SJCRH30 (cell line): Measurements from ENCODE around the gene F11R. TPM values are rescaled to one million over a fixed set of nuclear protein-coding genes. Genes with fewer than 3 reads are reported as not detected.
A peak's percentile ranks its signal among the peaks of the same experiment; 100 is the strongest.
"Not testable (repeated sequence)": the region's sequence is repeated elsewhere in the genome, so short reads cannot be mapped to it uniquely, and the experiment has no call there.

Experiments
- DNase-seq, 2 experiments: peaks; one replicate each; pipeline ENCODE4 v3.0.0-alpha.2; 2015 to 2020
- H3K27ac ChIP-seq: fragments of 250-450 bp; sonication (Bioruptor Pico); 2 replicates; pipeline ENCODE4 v1.5.1; 2020; ENCODE audit warnings: mild to moderate bottlenecking, moderate library complexity
- H3K27me3 ChIP-seq: fragments of 250-450 bp; sonication (Bioruptor Pico); 2 replicates; pipeline ENCODE4 v1.5.1; 2020; ENCODE audit warnings: mild to moderate bottlenecking, moderate library complexity
- H3K36me3 ChIP-seq: fragments of 250-450 bp; sonication (Bioruptor Pico); 2 replicates; pipeline ENCODE4 v1.5.1; 2020; ENCODE audit warnings: mild to moderate bottlenecking, moderate library complexity
- H3K4me1 ChIP-seq: fragments of 250-450 bp; sonication (Bioruptor Pico); 2 replicates; pipeline ENCODE4 v1.5.1; 2020; ENCODE audit warnings: mild to moderate bottlenecking, moderate library complexity
- H3K4me3 ChIP-seq: fragments of 250-450 bp; sonication (Bioruptor Pico); 2 replicates; pipeline ENCODE4 v1.5.1; 2020; ENCODE audit warnings: mild to moderate bottlenecking, moderate library complexity
- H3K9me3 ChIP-seq: fragments of 250-450 bp; sonication (Bioruptor Pico); replicated peaks from 2 replicates; pipeline ENCODE4 v1.5.1; 2020; ENCODE audit warnings: mild to moderate bottlenecking, moderate library complexity
- total RNA-seq: library from RNA; depleted of rRNA; stranded (reverse); fragments of >200 nt; shearing (Covaris generic); gene quantifications from 2 replicates; pipeline ENCODE4 v1.2.3, GENCODE V29; 2014; rRNA removed

The F11R gene
- not detected in 2 replicates for total RNA-seq

DNA sequence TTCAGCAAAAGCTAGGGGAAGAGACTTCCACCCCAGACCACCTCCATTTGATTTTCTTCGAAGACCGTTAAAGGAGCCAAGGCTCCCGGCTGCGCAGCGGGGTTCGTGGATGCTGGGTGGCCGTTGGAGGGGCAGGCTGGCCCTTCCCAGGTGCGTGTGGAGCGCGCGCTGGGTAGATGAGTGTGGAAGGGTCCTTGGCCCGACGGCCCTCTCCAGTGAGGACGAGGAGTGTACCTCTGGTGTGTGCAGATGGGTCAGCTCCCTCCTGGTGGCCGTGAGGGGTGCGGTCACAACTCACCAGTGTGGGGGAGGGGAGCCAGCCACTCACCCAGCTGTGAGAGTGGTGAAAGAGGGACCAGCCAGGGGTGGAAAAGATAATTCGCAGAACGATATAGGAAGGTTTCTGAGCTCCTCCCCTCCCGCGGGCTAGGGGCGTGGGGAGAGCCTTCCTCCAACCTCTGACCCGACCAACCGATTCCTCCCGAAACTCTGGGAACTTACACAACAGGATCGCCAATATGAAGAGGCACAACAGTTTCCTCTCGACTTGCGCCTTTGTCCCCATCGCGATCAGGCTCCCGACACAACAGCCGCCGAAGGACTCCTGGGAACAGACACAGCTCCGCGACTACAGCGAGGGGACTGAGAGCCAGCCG, at the start of gene F11R:
F11R (minus strand) TSS at position 644 of the 656 bp plus-strand sequence; CDS start at position 565, 79 bp downstream.
- Histone ChIP-seq H3K27me3 (no peaks in the 10 kb centered on the region), H3K4me3 (no peak within 1 kb of the TSS), H3K36me3 (no peaks in the 10 kb centered on the region), H3K27ac (no peak within 1 kb of the TSS), H3K9me3 (no peaks in the 10 kb centered on the region), H3K4me1 (no peaks in the 10 kb centered on the region)
- no peak for DNase-seq

DNA sequence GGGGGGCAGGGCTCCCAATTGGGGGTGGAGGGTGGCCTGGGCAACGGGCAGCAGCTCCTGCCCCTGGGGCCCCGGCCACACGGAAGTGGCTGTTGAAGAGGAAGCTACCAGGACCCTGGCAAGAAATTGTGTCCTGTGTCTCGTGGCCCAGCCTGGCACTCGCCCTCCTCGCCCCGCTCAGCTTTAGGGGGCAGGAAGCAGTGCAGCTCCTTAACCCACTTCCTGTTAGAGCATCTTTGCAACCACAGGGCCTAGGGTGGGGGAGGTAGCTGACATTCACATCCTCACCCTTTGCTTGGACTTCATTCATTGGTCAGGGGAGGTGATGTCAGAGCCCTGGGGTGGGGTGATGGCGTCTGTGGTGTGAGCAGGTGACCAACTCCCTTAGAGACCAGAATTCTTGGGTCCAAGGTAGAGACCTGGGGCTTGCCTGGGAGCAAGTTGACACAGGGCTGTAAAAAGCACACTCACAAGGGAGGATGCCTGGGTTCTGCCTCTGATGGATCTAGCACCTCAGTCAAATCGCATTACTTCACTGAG, 48.8 kb upstream of the F11R start, which contains the start of gene ARHGAP30:
ARHGAP30 (minus strand) TSS at position 161 of the 540 bp plus-strand sequence. CDS start 267 bp downstream, outside the sequence.
- Histone ChIP-seq H3K27ac (no peak within 1 kb of the TSS), H3K36me3 (no peaks in the 10 kb centered on the region), H3K4me1 (peaks cover 4% of the 10 kb centered on the region; the same call in 1 of the 2 replicates), H3K9me3 (no peaks in the 10 kb centered on the region), H3K4me3 (no peak within 1 kb of the TSS), H3K27me3 (no peaks in the 10 kb centered on the region)
- DNase-seq = peak; percentile 16 to 21

- H3K4me3 ChIP-seq = no peak overlapping the region
- no peak for DNase-seq
- H3K27me3 ChIP-seq = no peaks in the 10 kb centered on the region
- no peaks in the 10 kb centered on the region for H3K4me1 ChIP-seq
- H3K36me3 ChIP-seq = no peaks in the 10 kb centered on the region
- no peak overlapping the region for H3K27ac ChIP-seq
- no peaks in the 10 kb centered on the region for H3K9me3 ChIP-seq
Measured at GRCh38 chr1:161069241-161069640, 48.3 kb upstream of the F11R start.

GRCh38 chr1:161068306-161069234, 47.6 kb upstream of the F11R start:
- no peak overlapping the region for H3K27ac ChIP-seq
- H3K36me3 ChIP-seq = no peaks in the 10 kb centered on the region
- no peaks in the 10 kb centered on the region for H3K9me3 ChIP-seq
- H3K27me3 ChIP-seq = no peaks in the 10 kb centered on the region
- no peak for DNase-seq
- H3K4me1 ChIP-seq = no peaks in the 10 kb centered on the region
- H3K4me3 ChIP-seq = no peak overlapping the region

GRCh38 chr1:161066694-161067093, 45.7 kb upstream of the F11R start:
- H3K36me3 ChIP-seq = no peaks in the 10 kb centered on the region
- no peaks in the 10 kb centered on the region for H3K4me1 ChIP-seq
- H3K27ac ChIP-seq = no peak overlapping the region
- no peaks in the 10 kb centered on the region for H3K27me3 ChIP-seq
- no peak overlapping the region for H3K4me3 ChIP-seq
- DNase-seq = no peak
- H3K9me3 ChIP-seq = no peaks in the 10 kb centered on the region

GRCh38 chr1:161065681-161066080, 44.7 kb upstream of the F11R start:
- not testable (repeated sequence) for DNase-seq, H3K27me3 ChIP-seq, H3K4me3 ChIP-seq, H3K27ac ChIP-seq, H3K4me1 ChIP-seq, H3K9me3 ChIP-seq, H3K36me3 ChIP-seq

GRCh38 chr1:161063936-161064335, 43.0 kb upstream of the F11R start:
- H3K4me1 ChIP-seq, H3K4me3 ChIP-seq, H3K36me3 ChIP-seq, H3K27me3 ChIP-seq, DNase-seq, H3K9me3 ChIP-seq, H3K27ac ChIP-seq: not testable (repeated sequence)

DNA sequence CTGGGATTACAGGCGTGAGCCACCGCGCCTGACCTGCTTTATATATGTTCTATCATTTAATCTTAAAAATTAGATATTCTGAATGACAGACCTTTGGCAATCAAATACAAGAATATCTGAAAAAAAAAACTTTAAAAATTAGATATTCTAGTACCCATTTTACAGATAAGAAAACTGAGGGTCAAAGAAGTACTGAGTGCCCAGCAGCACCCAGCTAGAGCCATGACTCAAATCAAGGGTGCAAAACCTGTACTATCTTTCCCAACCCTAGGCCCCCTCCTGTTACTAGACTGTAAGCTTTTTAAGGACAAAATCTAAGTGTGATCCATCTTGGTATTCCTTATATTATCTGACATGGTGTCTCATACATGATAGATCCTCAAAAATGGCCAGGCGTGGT, 40.5 kb upstream of the F11R start:
- Histone ChIP-seq H3K4me3 (no peak overlapping the region), H3K9me3 (no peaks in the 10 kb centered on the region), H3K4me1 (no peaks in the 10 kb centered on the region), H3K27me3 (no peaks in the 10 kb centered on the region), H3K36me3 (no peaks in the 10 kb centered on the region), H3K27ac (no peak overlapping the region)
- DNase-seq = no peak

DNA sequence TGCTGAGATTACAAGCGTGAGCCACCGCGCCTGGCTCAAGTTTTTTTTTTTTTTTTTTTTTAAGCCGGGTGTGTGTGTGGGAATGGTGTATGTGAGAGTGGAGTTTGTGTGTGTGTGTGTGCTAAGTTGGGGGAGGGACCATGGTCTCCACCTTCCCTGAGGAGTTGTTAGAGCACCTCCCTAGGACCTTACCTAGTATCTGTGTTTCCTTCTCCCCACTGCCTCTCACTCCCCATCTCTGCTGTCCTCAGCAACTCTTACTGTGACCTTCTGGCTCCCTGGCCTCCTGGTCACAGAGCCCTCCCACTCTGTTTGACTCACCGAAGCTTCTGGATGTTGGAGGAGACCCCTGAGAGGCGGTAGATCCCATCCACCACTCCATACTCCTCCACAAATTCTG, 38.3 kb upstream of the F11R start:
- no peak for DNase-seq
- Histone ChIP-seq H3K27me3 (no peaks in the 10 kb centered on the region), H3K4me3 (no peak overlapping the region), H3K36me3 (no peaks in the 10 kb centered on the region), H3K9me3 (no peaks in the 10 kb centered on the region), H3K4me1 (no peaks in the 10 kb centered on the region), H3K27ac (no peak overlapping the region)

DNA sequence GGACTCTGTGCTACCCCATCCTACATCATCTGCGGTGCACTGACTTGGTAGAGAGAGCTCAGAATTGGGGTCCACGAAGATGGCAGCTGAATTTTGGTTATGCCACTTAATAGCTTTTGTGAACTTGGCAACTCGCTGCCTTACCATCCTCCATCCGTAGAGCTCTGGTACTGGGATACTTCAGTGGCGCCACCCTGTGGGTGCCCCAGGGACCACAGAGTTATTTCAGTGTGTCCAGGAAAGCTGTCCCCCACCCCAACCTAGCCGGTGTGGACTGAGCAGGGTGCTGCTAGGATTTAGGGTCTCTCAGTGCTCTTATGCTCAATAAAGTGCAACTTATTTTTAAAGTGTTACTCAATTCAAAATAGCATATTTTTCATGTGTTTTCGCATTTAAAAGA, 33.9 kb upstream of the F11R start:
- DNase-seq = no peak
- no peaks in the 10 kb centered on the region for H3K36me3 ChIP-seq
- no peaks in the 10 kb centered on the region for H3K4me1 ChIP-seq
- no peaks in the 10 kb centered on the region for H3K9me3 ChIP-seq
- H3K4me3 ChIP-seq = no peak overlapping the region
- H3K27me3 ChIP-seq = no peaks in the 10 kb centered on the region
- no peak overlapping the region for H3K27ac ChIP-seq

GRCh38 chr1:161054232-161054631, 33.3 kb upstream of the F11R start:
- Histone ChIP-seq H3K36me3 (no peaks in the 10 kb centered on the region), H3K27ac (no peak overlapping the region), H3K4me3 (no peak overlapping the region), H3K9me3 (0 out of 2 replicates have a peak, but pooled peaks cover 6% of the 10 kb centered on the region), H3K27me3 (no peaks in the 10 kb centered on the region), H3K4me1 (no peaks in the 10 kb centered on the region)
- no peak for DNase-seq

GRCh38 chr1:161052899-161053298, 31.9 kb upstream of the F11R start:
- Histone ChIP-seq H3K4me1 (no peaks in the 10 kb centered on the region), H3K27ac (no peak overlapping the region), H3K36me3 (no peaks in the 10 kb centered on the region), H3K9me3 (0 out of 2 replicates have a peak, but pooled peaks cover 6% of the 10 kb centered on the region), H3K27me3 (no peaks in the 10 kb centered on the region), H3K4me3 (no peak overlapping the region)
- DNase-seq = no peak

GRCh38 chr1:161051219-161051618, 30.3 kb upstream of the F11R start:
- no peak for DNase-seq

DNA sequence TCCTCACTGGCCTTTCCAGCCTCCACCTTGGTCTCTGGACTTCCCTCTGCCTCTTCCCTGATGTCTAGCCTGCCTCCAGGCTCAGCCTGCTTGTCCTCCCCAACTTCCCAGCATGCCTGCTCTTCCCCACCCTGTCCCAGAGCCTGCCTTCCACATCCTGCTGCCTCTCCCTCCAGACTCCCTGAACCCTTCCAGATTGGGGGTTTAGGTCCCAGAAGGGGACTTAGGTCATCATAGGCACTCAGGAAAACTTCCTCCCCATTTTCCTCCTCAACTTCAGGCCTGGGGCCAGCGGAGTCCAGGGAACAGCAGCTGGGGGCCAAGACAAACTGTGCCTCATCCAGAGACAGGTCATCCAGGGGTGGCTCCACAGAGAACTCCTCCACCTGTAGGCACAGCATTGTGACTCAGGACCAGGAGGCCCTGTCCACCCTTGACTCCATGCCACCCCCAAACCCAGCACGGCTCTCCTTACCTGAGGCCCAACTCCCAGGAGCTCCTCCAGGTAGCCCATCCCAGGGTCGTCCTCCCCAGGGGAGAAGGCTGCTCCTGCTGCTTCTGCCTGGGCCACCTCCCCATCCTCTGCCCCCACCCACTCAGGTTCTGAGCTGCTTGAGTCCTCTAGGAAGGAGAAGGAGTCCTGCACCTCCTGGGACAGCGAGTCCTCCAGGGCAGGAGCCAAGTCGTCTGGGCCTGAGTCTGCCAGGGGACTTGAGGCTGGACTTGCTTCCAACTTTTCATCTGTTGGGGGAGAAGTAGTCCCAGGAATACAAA, 28.2 kb upstream of the F11R start:
- Histone ChIP-seq H3K4me1 (peaks cover 3% of the 10 kb centered on the region; the same call in 1 of the 2 replicates), H3K9me3 (peaks cover 13% of the 10 kb centered on the region), H3K27ac (no peak overlapping the region), H3K4me3 (no peak overlapping the region), H3K27me3 (no peaks in the 10 kb centered on the region), H3K36me3 (no peaks in the 10 kb centered on the region)
- DNase-seq = no peak

More at GRCh38 chr1:161051219-161051618, 30.3 kb upstream of the F11R start:
- H3K4me1 ChIP-seq = no peaks in the 10 kb centered on the region
- H3K27ac ChIP-seq = no peak overlapping the region
- H3K36me3 ChIP-seq = no peaks in the 10 kb centered on the region
- no peak overlapping the region for H3K4me3 ChIP-seq
- no peaks in the 10 kb centered on the region for H3K27me3 ChIP-seq
- H3K9me3 ChIP-seq = peaks cover 13% of the 10 kb centered on the region
